DMS 273 (cell line): Measurements from ENCODE around the gene CLTCL1.

Experiments used
- DNase-seq: peaks from one replicate; lab custom pipeline; 2025; ENCODE audit not compliant: unreplicated experiment; lab: John Stamatoyannopoulos, UW

The CLTCL1 gene

GRCh38 chr22:19253143-19253542 lies 38.4 kb downstream of the CLTCL1 start:
- no peak for DNase-seq

- DNase-seq = peak; percentile 35
Measured at GRCh38 chr22:19244600-19245352, 46.7 kb downstream of the CLTCL1 start.

DNA sequence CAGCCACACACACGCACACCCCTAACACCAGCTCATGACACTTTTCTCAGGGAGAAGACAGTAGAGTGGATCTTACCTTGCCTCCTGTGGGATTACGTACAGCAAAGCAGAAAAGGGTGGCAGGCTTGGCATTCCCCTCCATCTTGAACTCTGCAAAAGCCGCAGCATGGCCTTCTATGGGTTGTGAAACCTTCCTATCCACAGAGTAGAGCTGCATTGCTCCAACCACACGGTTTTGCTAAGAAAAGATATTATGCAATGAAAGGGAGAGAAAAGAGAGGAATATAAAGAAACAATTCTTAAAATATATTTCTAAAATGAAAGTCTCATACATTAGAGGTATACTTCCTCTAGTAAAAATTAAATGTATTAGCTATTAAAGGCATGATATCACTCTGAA lies 48.8 kb downstream of the CLTCL1 start:
- no peak for DNase-seq

DNA sequence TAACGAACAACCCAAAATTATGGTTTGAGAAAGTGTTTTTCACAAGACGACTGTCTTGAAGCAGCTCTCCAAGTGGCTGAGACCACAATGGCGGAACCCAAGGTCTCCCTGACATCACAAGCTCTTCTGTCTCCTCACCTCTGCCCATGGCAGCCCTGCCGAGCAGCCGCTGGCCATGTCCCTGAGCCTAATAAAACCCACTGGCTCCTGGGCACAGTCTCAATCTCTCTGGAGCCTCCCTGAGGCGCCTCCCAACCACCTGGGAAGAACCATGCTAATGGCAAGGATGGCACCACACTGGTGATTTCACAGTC lies 50.0 kb downstream of the CLTCL1 start:
- DNase-seq = no peak

GRCh38 chr22:19240813-19241592 lies 50.5 kb downstream of the CLTCL1 start:
- DNase-seq = no peak

GRCh38 chr22:19239464-19239863 lies 52.1 kb downstream of the CLTCL1 start:
- no peak for DNase-seq

- no peak for DNase-seq
Measured at GRCh38 chr22:19238900-19239299, 52.6 kb downstream of the CLTCL1 start.

GRCh38 chr22:19235874-19236273 lies 55.6 kb downstream of the CLTCL1 start:
- DNase-seq = no peak

GRCh38 chr22:19234126-19234896 lies 57.2 kb downstream of the CLTCL1 start:
- no peak for DNase-seq

- no peak for DNase-seq
Measured at GRCh38 chr22:19233189-19233661, 58.3 kb downstream of the CLTCL1 start.

DNA sequence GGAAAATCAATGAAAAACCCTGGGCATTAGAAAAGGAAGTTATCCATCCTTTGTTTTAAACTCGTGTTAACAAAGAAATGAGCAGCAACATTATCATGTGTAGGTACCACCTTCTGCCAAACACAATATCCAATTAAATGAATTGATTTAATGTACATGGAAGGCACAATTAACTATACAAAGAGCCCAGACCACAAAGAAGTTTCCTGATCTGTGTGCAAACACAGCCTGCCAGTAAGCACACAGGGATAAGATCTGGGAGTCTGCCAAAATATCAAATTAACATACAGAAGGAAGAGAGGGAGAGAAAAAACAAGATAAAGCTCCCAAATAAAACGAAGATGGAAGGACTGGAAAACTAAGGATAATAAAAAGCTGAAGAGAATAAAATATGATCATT lies 58.9 kb downstream of the CLTCL1 start:
- peak; percentile 17 for DNase-seq

DNA sequence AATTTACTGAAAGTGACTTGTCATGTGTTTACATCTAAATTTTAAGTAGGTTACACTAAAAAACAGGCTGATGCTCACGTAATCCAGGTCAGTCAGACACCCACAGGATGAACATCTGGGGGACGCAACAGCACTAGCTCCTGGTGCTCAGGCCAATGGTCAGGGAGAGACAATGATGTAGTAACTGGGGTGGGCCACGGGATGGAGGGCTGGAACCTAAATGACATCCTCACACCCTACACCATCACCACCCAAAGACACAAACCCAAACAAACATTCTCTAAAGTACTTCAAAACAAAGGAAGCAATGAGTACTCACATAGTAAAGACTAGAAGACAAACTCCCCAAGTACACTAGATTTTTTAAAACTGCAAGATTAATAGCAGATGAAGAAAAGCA lies 59.5 kb downstream of the CLTCL1 start:
- DNase-seq = no peak

GRCh38 chr22:19229600-19229999 lies 61.9 kb downstream of the CLTCL1 start:
- DNase-seq = no peak

GRCh38 chr22:19228179-19228578 lies 63.3 kb downstream of the CLTCL1 start:
- no peak for DNase-seq

DNA sequence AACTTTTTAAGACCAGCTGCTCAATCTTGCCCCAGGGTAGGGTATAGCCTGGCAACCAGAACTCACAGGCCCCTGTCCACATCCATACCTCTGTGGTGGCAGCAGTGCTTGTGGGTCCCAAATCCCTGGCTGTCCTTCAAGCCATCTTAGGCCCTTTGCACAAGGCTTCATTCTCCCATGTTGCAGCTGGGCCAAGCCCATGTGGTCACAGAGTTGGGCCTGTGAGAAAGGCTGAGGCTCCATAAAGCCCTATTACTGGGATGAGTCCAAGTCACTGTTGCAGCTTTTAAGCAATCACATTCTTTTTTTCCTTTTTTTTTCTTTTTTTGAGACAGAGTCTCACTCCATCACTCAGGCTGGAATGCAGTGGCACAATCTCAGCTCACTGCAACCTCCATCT lies 65.1 kb downstream of the CLTCL1 start:
- DNase-seq = no peak

GRCh38 chr22:19225560-19225959 lies 66.0 kb downstream of the CLTCL1 start:
- no peak for DNase-seq

- DNase-seq = no peak
Measured at GRCh38 chr22:19224985-19225384, 66.5 kb downstream of the CLTCL1 start.

DNA sequence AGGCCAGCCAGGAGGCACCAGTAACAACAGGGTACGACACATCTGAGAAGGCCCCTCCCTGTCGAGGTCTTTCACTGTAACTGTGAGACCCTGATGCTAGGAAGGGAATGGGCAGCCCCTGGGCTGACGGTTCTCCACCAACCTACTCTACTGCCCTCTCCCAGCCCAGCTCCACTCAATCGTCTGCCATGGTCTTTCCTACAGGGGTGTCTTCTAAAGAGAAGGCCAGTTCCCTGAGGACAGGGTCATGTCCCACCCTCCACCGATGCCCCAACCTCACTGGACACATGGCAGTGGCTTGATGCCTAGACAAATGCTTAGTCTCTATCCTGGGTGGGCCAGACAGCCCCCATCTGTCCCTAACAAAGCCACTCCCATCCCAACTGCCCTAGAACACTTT lies 67.0 kb downstream of the CLTCL1 start:
- no peak for DNase-seq

- DNase-seq = no peak
Measured at GRCh38 chr22:19223617-19224016, 67.9 kb downstream of the CLTCL1 start.

DNA sequence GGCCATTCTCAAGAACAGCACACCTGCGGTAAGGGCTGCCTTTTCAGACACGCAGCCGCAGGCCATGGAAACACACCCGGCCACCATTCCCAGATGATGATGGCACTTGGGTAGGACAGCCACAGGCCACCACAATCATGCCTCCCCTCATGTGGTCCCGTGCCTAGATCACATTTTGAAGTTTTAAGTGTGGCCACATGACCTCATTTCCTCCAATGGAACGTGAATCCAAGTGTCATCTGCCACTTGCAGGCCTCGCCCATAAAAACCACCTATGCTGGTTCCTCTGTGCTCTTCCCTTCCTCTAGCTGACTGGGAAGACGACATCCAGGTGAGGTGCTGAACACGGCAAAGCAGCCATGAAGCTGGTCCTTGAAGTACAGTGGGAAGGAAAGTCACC lies 68.4 kb downstream of the CLTCL1 start:
- no peak for DNase-seq

DNA sequence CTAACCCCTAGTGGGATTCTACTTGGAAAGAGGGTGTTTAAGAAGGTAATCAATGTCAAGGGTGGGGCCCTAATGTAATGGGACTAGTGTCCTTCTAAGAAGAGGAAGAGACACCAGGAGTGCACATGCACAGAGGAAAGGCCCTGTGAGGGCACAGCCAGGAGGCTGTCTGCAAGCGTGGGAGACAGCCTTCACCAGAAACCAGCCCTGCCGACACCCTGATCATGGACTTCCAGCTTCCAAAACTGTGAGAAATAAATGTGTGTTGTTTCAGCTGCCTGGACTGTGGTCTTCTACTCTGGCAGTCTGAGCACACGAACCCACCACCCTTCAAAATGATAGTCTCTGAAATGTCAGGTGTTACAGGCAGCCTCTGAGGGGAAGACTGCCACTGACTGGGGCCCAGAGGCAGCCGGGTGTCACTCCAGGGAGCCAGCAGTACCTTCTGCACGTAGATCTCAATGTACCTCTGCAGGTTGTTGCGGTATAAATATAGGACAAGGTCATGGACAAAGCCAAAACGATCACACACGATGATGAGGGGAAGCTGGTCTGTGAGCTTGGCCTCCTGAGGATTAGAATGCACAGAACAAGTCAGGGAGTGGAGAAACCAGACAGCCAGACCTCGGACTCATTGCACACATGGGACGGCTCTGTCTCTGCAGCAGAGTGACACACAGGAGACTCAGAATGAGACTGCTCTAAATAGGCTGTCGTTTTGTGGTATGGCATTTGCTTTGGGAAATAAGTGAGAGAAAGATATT lies 69.1 kb downstream of the CLTCL1 start:
- DNase-seq = no peak
